Neuronal stem cell (in vitro differentiated cells): ENCODE data around the gene SCN5A.

Source experiments
- DNase-seq: peaks from one replicate; pipeline ENCODE4 v3.0.0-alpha.2; 2013; ENCODE audit warnings: low spot score
- H2AFZ ChIP-seq: one replicate; pipeline ENCODE4 v1.6.1; 2013; ENCODE audit warnings: mild to moderate bottlenecking, low read length, inconsistent platforms
- H2AK5ac ChIP-seq: 2 replicates; pipeline ENCODE4 v1.6.1; 2013; ENCODE audit warnings: low read depth, mild to moderate bottlenecking, inconsistent platforms, low read length, moderate library complexity, mixed read lengths
- H2BK120ac ChIP-seq: 2 replicates; pipeline ENCODE4 v1.6.1; 2013; ENCODE audit warnings: low read depth, mild to moderate bottlenecking, inconsistent platforms, low read length, moderate library complexity, mixed read lengths
- H2BK12ac ChIP-seq: one replicate; pipeline ENCODE4 v1.6.1; 2013; ENCODE audit warnings: low read length, inconsistent platforms
- H2BK15ac ChIP-seq: 2 replicates; pipeline ENCODE4 v1.6.1; 2013; ENCODE audit warnings: mild to moderate bottlenecking, low read length, inconsistent platforms, mixed read lengths
- H2BK5ac ChIP-seq: one replicate; pipeline ENCODE4 v1.6.1; 2013; ENCODE audit warnings: inconsistent platforms, mild to moderate bottlenecking, low read length, moderate library complexity
- H3K14ac ChIP-seq: one replicate; pipeline ENCODE4 v1.6.1; 2013; ENCODE audit warnings: low read length, inconsistent platforms
- H3K18ac ChIP-seq: 2 replicates; pipeline ENCODE4 v1.6.1; 2013; ENCODE audit warnings: low read length, inconsistent platforms
- H3K23ac ChIP-seq: 2 replicates; pipeline ENCODE4 v1.6.1; 2013; ENCODE audit warnings: low read depth, mild to moderate bottlenecking, mixed read lengths, low read length, inconsistent platforms; ENCODE audit not compliant: poor library complexity
- H3K27ac ChIP-seq: replicated peaks from 3 replicates; pipeline ENCODE4 v1.5.1; 2013; ENCODE audit warnings: low read length, inconsistent platforms
- H3K27me3 ChIP-seq, 3 experiments: 2 replicates each; pipeline ENCODE4 v1.6.1; 2013; ENCODE audit warnings: low read length in 3 of 3, mild to moderate bottlenecking in 2 of 3, inconsistent platforms in 1 of 3, low read depth in 1 of 3, mixed read lengths in 1 of 3, moderate library complexity in 1 of 3; ENCODE audit not compliant: control insufficient read depth in 3 of 3, insufficient read depth in 3 of 3
- H3K36me3 ChIP-seq, 2 donors: replicated peaks in 1 of 2; 2 replicates each; pipeline ENCODE4 v1.6.1; 2013; ENCODE audit warnings: low read length in 2 of 2; ENCODE audit not compliant: control insufficient read depth in 2 of 2, insufficient read depth in 2 of 2
- H3K4ac ChIP-seq: 2 replicates; pipeline ENCODE4 v1.6.1; 2013; ENCODE audit warnings: inconsistent platforms, mild to moderate bottlenecking, low read length, moderate library complexity
- H3K4me1 ChIP-seq, 2 donors: 1 replicate in 1 of 2; 2 replicates in 1 of 2; pipeline ENCODE4 v1.6.1; 2013; ENCODE audit warnings: low read length in 2 of 2, low read depth in 1 of 2; ENCODE audit not compliant: control insufficient read depth in 2 of 2, insufficient read depth in 1 of 2
- H3K4me2 ChIP-seq: one replicate; pipeline ENCODE4 v1.6.1; 2013; ENCODE audit warnings: mild to moderate bottlenecking, low read length, inconsistent platforms; ENCODE audit not compliant: insufficient read depth, poor library complexity, severe bottlenecking
- H3K4me3 ChIP-seq, 2 donors: 2 replicates each; pipeline ENCODE4 v1.5.1; 2013; ENCODE audit warnings: low read length in 2 of 2, mild to moderate bottlenecking in 2 of 2, inconsistent platforms in 1 of 2, moderate library complexity in 1 of 2
- H3K79me1 ChIP-seq: one replicate; pipeline ENCODE4 v1.6.1; 2013; ENCODE audit warnings: low read depth, mild to moderate bottlenecking, inconsistent platforms, low read length, moderate library complexity
- H3K9ac ChIP-seq: one replicate; pipeline ENCODE4 v1.6.1; 2013; ENCODE audit warnings: mild to moderate bottlenecking, low read depth, low read length, inconsistent platforms; ENCODE audit not compliant: poor library complexity
- H3K9me3 ChIP-seq, 2 donors: replicated peaks in 1 of 2; 2 replicates each; pipeline versions ENCODE3 to v1.6.1; 2013; ENCODE audit warnings: low read length in 2 of 2, mild to moderate bottlenecking in 2 of 2, inconsistent platforms in 1 of 2, low read depth in 1 of 2, mixed read lengths in 1 of 2, moderate library complexity in 1 of 2; ENCODE audit not compliant: control insufficient read depth in 2 of 2, insufficient read depth in 1 of 2
- H4K8ac ChIP-seq: one replicate; pipeline ENCODE4 v1.6.1; 2013; ENCODE audit warnings: low read depth, mild to moderate bottlenecking, inconsistent platforms, low read length, moderate library complexity
- H4K91ac ChIP-seq: one replicate; pipeline ENCODE4 v1.6.1; 2013; ENCODE audit warnings: low read length, low read depth, mild to moderate bottlenecking, inconsistent platforms; ENCODE audit not compliant: poor library complexity
- WGBS, 2 donors: extraction: QIAGEN DNeasy Blood & Tissue Kit; methylation state at CpG; one replicate each; pipeline ENCODE4 v1.1.7; 2013; ENCODE audit warnings: missing lambda C conversion rate in 2 of 2, mixed read lengths in 1 of 2; ENCODE audit not compliant: insufficient read length in 2 of 2, insufficient replicate concordance in 1 of 2; ENCODE audit errors: extremely low coverage in 2 of 2; 5-methylcytosine and 5-hydroxymethylcytosine counted together

Gene SCN5A

GRCh38 chr3:38606561-38606960 lies 42.9 kb downstream of the SCN5A start:
- no peak overlapping the region for H4K91ac ChIP-seq
- H3K36me3 ChIP-seq: no peaks in the 10 kb centered on the region
- H3K14ac ChIP-seq: no peak overlapping the region
- H3K27ac ChIP-seq: no peak overlapping the region
- no peaks in the 10 kb centered on the region for H3K9me3 ChIP-seq
- H3K18ac ChIP-seq: peak overlapping the region; percentile 32
- H3K4ac ChIP-seq: no peak overlapping the region
- H2BK15ac ChIP-seq: no peak overlapping the region
- H3K27me3 ChIP-seq: peaks cover 0 to 7% (median 0%) of the 10 kb centered on the region in 3 experiments
- no peak overlapping the region for H3K4me3 ChIP-seq
- H4K8ac ChIP-seq: no peak overlapping the region
- no peak overlapping the region for H2BK12ac ChIP-seq
- WGBS, 2 donors: no CpG with 5 or more reads among the region's 11 CpGs
- H3K79me1 ChIP-seq: no peaks in the 10 kb centered on the region
- no peak overlapping the region for H3K4me2 ChIP-seq
- peak overlapping the region; percentile 57 for H2AFZ ChIP-seq
- DNase-seq: no peak
- H3K9ac ChIP-seq: no peak overlapping the region
- H3K23ac ChIP-seq: no peak overlapping the region
- H2AK5ac ChIP-seq: no peak overlapping the region
- H2BK120ac ChIP-seq: no peak overlapping the region
- no peak overlapping the region for H2BK5ac ChIP-seq
- peaks cover 4% of the 10 kb centered on the region in 2 donors for H3K4me1 ChIP-seq

- Histone ChIP-seq H3K23ac (no peak overlapping the region), H2BK5ac (no peak overlapping the region), H3K4me1 (peaks cover 4 to 5% of the 10 kb centered on the region in 2 donors), H3K4me3 (no peak overlapping the region), H3K9me3 (no peaks in the 10 kb centered on the region), H2BK15ac (no peak overlapping the region), H3K36me3 (no peaks in the 10 kb centered on the region), H3K18ac (no peak overlapping the region), H3K4me2 (no peak overlapping the region), H3K27ac (no peak overlapping the region), H2AFZ (no peak overlapping the region), H2BK12ac (no peak overlapping the region), H3K14ac (no peak overlapping the region), H2AK5ac (no peak overlapping the region), H4K8ac (no peak overlapping the region), H3K4ac (no peak overlapping the region), H2BK120ac (no peak overlapping the region), H4K91ac (no peak overlapping the region), H3K27me3 (peaks cover 0 to 7% (median 0%) of the 10 kb centered on the region in 3 experiments), H3K9ac (no peak overlapping the region), H3K79me1 (no peaks in the 10 kb centered on the region)
- no CpG with 5 or more reads among the region's 7 CpGs for WGBS, 2 donors
- DNase-seq: no peak
Observed at GRCh38 chr3:38605981-38606380, 43.5 kb downstream of the SCN5A start.

GRCh38 chr3:38604246-38604645 lies 45.2 kb downstream of the SCN5A start:
- Histone ChIP-seq H3K4me2 (no peak overlapping the region), H2BK15ac (no peak overlapping the region), H2BK5ac (no peak overlapping the region), H3K9me3 (no peaks in the 10 kb centered on the region), H3K9ac (no peak overlapping the region), H3K27ac (no peak overlapping the region), H3K4me1 (peaks cover 4 to 5% of the 10 kb centered on the region in 2 donors), H3K18ac (no peak overlapping the region), H3K14ac (no peak overlapping the region), H3K36me3 (no peaks in the 10 kb centered on the region), H3K27me3 (peaks cover 0 to 4% (median 0%) of the 10 kb centered on the region in 3 experiments), H3K4ac (no peak overlapping the region), H3K4me3 (no peak overlapping the region), H2BK120ac (no peak overlapping the region), H2AFZ (no peak overlapping the region), H3K79me1 (no peaks in the 10 kb centered on the region), H4K8ac (no peak overlapping the region), H3K23ac (no peak overlapping the region), H4K91ac (no peak overlapping the region), H2AK5ac (no peak overlapping the region), H2BK12ac (no peak overlapping the region)
- DNase-seq: no peak
- no CpG with 5 or more reads among the region's 6 CpGs for WGBS, 2 donors

GRCh38 chr3:38603731-38604131 lies 45.8 kb downstream of the SCN5A start:
- Histone ChIP-seq H3K14ac (no peak overlapping the region), H3K9me3 (no peaks in the 10 kb centered on the region), H3K27ac (no peak overlapping the region), H3K4me2 (no peak overlapping the region), H3K27me3 (peaks cover 0 to 4% (median 0%) of the 10 kb centered on the region in 3 experiments), H2AFZ (no peak overlapping the region), H3K18ac (no peak overlapping the region), H3K79me1 (no peaks in the 10 kb centered on the region), H2BK12ac (no peak overlapping the region), H3K9ac (no peak overlapping the region), H3K4ac (no peak overlapping the region), H3K23ac (no peak overlapping the region), H4K8ac (no peak overlapping the region), H2AK5ac (no peak overlapping the region), H3K4me1 (peaks cover 4 to 5% of the 10 kb centered on the region in 2 donors), H3K4me3 (no peak overlapping the region), H2BK5ac (no peak overlapping the region), H4K91ac (no peak overlapping the region), H2BK120ac (no peak overlapping the region), H3K36me3 (no peaks in the 10 kb centered on the region), H2BK15ac (no peak overlapping the region)
- no peak for DNase-seq
- WGBS, 2 donors: no CpG with 5 or more reads among the region's 16 CpGs
